UCSD-AML1 (cell line): ENCODE measurements around the gene TBCB.
"Not testable (repeated sequence)": the region's sequence is repeated elsewhere in the genome, so short reads cannot be mapped to it uniquely, and the experiment has no call there.

Experiments
- DNase-seq: peaks from one replicate; lab custom pipeline; 2025; ENCODE audit not compliant: unreplicated experiment; lab: John Stamatoyannopoulos, UW

Gene TBCB

GRCh38 chr19:36169084-36169760 is 54.0 kb downstream of the TBCB start:
- no peak for DNase-seq

GRCh38 chr19:36172852-36173251 is 57.6 kb downstream of the TBCB start:
- DNase-seq = no peak

GRCh38 chr19:36173846-36174245 is 58.6 kb downstream of the TBCB start:
- not testable (repeated sequence) for DNase-seq
